ENCODE measurements around the gene ADCY9. TPM values are rescaled to one million over a fixed set of nuclear protein-coding genes. Genes with fewer than 3 reads are reported as not detected.

The ADCY9 gene
- total and polyA plus RNA-seq, 8 donors, result 9.8 to 61.1 (median 12.9) TPM

- peaks cover 0 to 49% of the 10 kb centered on the region in 2 donors for H3K36me3 ChIP-seq
- H3K27ac ChIP-seq, result no peak overlapping the region
- DNase-seq (peak in 2 of 4 donors; percentile 41 to 61), ATAC-seq (no peak)
- H3K4me1 ChIP-seq, result no peaks in the 10 kb centered on the region
- no peak overlapping the region for H3K4me3 ChIP-seq
- no peaks in the 10 kb centered on the region for H3K27me3 ChIP-seq
- H3K9me3 ChIP-seq, result no peaks in the 10 kb centered on the region
- intact Hi-C loops (cut with DNase I), result no loop called here
- TF ChIP-seq CTCF (IDR thresholded peaks at IDR 0.05), result no peak
Observed at GRCh38 chr16:3980253-3981111, 135.8 kb downstream of the ADCY9 start.

- TF ChIP-seq CTCF (IDR thresholded peaks at IDR 0.05), result no peak
- Histone ChIP-seq H3K36me3 (peaks cover 0 to 51% of the 10 kb centered on the region in 2 donors), H3K27ac (no peak overlapping the region), H3K4me3 (no peak overlapping the region), H3K27me3 (no peaks in the 10 kb centered on the region), H3K9me3 (no peaks in the 10 kb centered on the region), H3K4me1 (no peaks in the 10 kb centered on the region)
- intact Hi-C loops (cut with DNase I), result no loop called here
- DNase-seq, result no peak
- no peak for ATAC-seq
Observed at GRCh38 chr16:3979518-3979917, 136.7 kb downstream of the ADCY9 start.

- Histone ChIP-seq H3K27me3 (no peaks in the 10 kb centered on the region), H3K4me1 (no peaks in the 10 kb centered on the region), H3K36me3 (peaks cover 0 to 51% of the 10 kb centered on the region in 2 donors), H3K4me3 (no peak overlapping the region), H3K9me3 (no peaks in the 10 kb centered on the region), H3K27ac (no peak overlapping the region)
- DNase-seq, result no peak
- TF ChIP-seq CTCF (IDR thresholded peaks at IDR 0.05), result no peak
- no peak for ATAC-seq
- intact Hi-C loops (cut with DNase I), result no loop called here
Observed at GRCh38 chr16:3979070-3979469, 137.2 kb downstream of the ADCY9 start.

- DNase-seq (no peak), ATAC-seq (no peak)
- H3K27me3 ChIP-seq, result no peaks in the 10 kb centered on the region
- H3K4me3 ChIP-seq, result no peak overlapping the region
- TF ChIP-seq CTCF (IDR thresholded peaks at IDR 0.05), result no peak
- H3K4me1 ChIP-seq, result no peaks in the 10 kb centered on the region
- H3K9me3 ChIP-seq, result no peaks in the 10 kb centered on the region
- H3K27ac ChIP-seq, result no peak overlapping the region
- intact Hi-C loops (cut with DNase I), result no loop called here
- H3K36me3 ChIP-seq, result peaks cover 0 to 49% of the 10 kb centered on the region in 2 donors
Observed at GRCh38 chr16:3977376-3977775, 138.9 kb downstream of the ADCY9 start.

- H3K36me3 ChIP-seq, result peaks cover 0 to 40% of the 10 kb centered on the region in 2 donors
- intact Hi-C loops (cut with DNase I), result no loop called here
Observed at GRCh38 chr16:3974751-3975150, 141.5 kb downstream of the ADCY9 start.

More at GRCh38 chr16:3974751-3975150, 141.5 kb downstream of the ADCY9 start:
- H3K27ac ChIP-seq, result no peak overlapping the region
- H3K4me1 ChIP-seq, result no peaks in the 10 kb centered on the region
- no peaks in the 10 kb centered on the region for H3K9me3 ChIP-seq
- ATAC-seq (no peak), DNase-seq (no peak)
- no peak overlapping the region for H3K4me3 ChIP-seq
- no peak for TF ChIP-seq CTCF (IDR thresholded peaks at IDR 0.05)
- no peaks in the 10 kb centered on the region for H3K27me3 ChIP-seq

All from left lung (tissue), 10 donors.